ENCODE measurements around the gene SASH1.

Gene SASH1

GRCh38 chr6:148347441-148348054 lies 4.9 kb downstream of the SASH1 start:
- H2AFZ ChIP-seq (ENCODE audit: low read length), result no peak overlapping the region
- no peaks in the 10 kb centered on the region for H3K4me1 ChIP-seq (ENCODE audit: insufficient read depth, low read length, severe bottlenecking)
- no peak overlapping the region for H3K4me2 ChIP-seq (ENCODE audit: low read length)
- no peaks in the 10 kb centered on the region for H3K27me3 ChIP-seq (ENCODE audit: insufficient read depth, low read length)
- no peak overlapping the region for H3K9ac ChIP-seq (ENCODE audit: low read length)
- no peaks in the 10 kb centered on the region for H4K20me1 ChIP-seq (ENCODE audit: insufficient read depth, low read length)
- no peak for TF ChIP-seq EZH2 (IDR thresholded peaks at IDR 0.05; ENCODE audit: borderline replicate concordance, low read length)
- no peak for TF ChIP-seq CTCF (IDR thresholded peaks at IDR 0.05; ENCODE audit: low read length)
- H3F3A ChIP-seq (ENCODE audit: insufficient read depth, low read length), result no peaks in the 10 kb centered on the region
- no peaks in the 10 kb centered on the region for H3K9me3 ChIP-seq (ENCODE audit: low read length)
- H3K27ac ChIP-seq (ENCODE audit: low read depth, low read length, poor library complexity, severe bottlenecking), result no peak overlapping the region
- no peak overlapping the region for H3K4me3 ChIP-seq (ENCODE audit: low read depth, low read length, poor library complexity, severe bottlenecking)
- H3K9me2 ChIP-seq (ENCODE audit: low read depth, low read length), result no peaks in the 10 kb centered on the region
- H3K79me2 ChIP-seq (ENCODE audit: insufficient read depth, low read length), result no peaks in the 10 kb centered on the region
- H3K36me3 ChIP-seq (ENCODE audit: insufficient read depth, low read length), result no peaks in the 10 kb centered on the region

- no peaks in the 10 kb centered on the region for H3K9me3 ChIP-seq (ENCODE audit: low read length)
- H3K4me1 ChIP-seq (ENCODE audit: insufficient read depth, low read length, severe bottlenecking), result no peaks in the 10 kb centered on the region
Measured at GRCh38 chr6:148348335-148348734, 5.7 kb downstream of the SASH1 start.

GRCh38 chr6:148348778-148349177 lies 6.1 kb downstream of the SASH1 start:
- Histone ChIP-seq H3K79me2 (ENCODE audit: insufficient read depth, low read length) (no peaks in the 10 kb centered on the region), H3F3A (ENCODE audit: insufficient read depth, low read length) (no peaks in the 10 kb centered on the region), H3K4me3 (ENCODE audit: low read depth, low read length, poor library complexity, severe bottlenecking) (no peak overlapping the region), H3K4me2 (ENCODE audit: low read length) (no peak overlapping the region), H3K4me1 (ENCODE audit: insufficient read depth, low read length, severe bottlenecking) (no peaks in the 10 kb centered on the region), H3K9me2 (ENCODE audit: low read depth, low read length) (no peaks in the 10 kb centered on the region), H3K27me3 (ENCODE audit: insufficient read depth, low read length) (no peaks in the 10 kb centered on the region), H3K36me3 (ENCODE audit: insufficient read depth, low read length) (no peaks in the 10 kb centered on the region), H2AFZ (ENCODE audit: low read length) (no peak overlapping the region), H4K20me1 (ENCODE audit: insufficient read depth, low read length) (no peaks in the 10 kb centered on the region), H3K9me3 (ENCODE audit: low read length) (no peaks in the 10 kb centered on the region), H3K27ac (ENCODE audit: low read depth, low read length, poor library complexity, severe bottlenecking) (no peak overlapping the region), H3K9ac (ENCODE audit: low read length) (no peak overlapping the region)
- TF ChIP-seq CTCF (IDR thresholded peaks at IDR 0.05; ENCODE audit: low read length) (no peak), EZH2 (IDR thresholded peaks at IDR 0.05; ENCODE audit: borderline replicate concordance, low read length) (no peak)

More at GRCh38 chr6:148348335-148348734, 5.7 kb downstream of the SASH1 start:
- no peak overlapping the region for H2AFZ ChIP-seq (ENCODE audit: low read length)
- H4K20me1 ChIP-seq (ENCODE audit: insufficient read depth, low read length), result no peaks in the 10 kb centered on the region
- TF ChIP-seq CTCF (IDR thresholded peaks at IDR 0.05; ENCODE audit: low read length) (no peak), EZH2 (IDR thresholded peaks at IDR 0.05; ENCODE audit: borderline replicate concordance, low read length) (no peak)
- no peaks in the 10 kb centered on the region for H3K9me2 ChIP-seq (ENCODE audit: low read depth, low read length)
- H3F3A ChIP-seq (ENCODE audit: insufficient read depth, low read length), result no peaks in the 10 kb centered on the region
- H3K27me3 ChIP-seq (ENCODE audit: insufficient read depth, low read length), result no peaks in the 10 kb centered on the region
- H3K36me3 ChIP-seq (ENCODE audit: insufficient read depth, low read length), result no peaks in the 10 kb centered on the region
- H3K9ac ChIP-seq (ENCODE audit: low read length), result no peak overlapping the region
- no peak overlapping the region for H3K4me2 ChIP-seq (ENCODE audit: low read length)
- H3K79me2 ChIP-seq (ENCODE audit: insufficient read depth, low read length), result no peaks in the 10 kb centered on the region
- no peak overlapping the region for H3K27ac ChIP-seq (ENCODE audit: low read depth, low read length, poor library complexity, severe bottlenecking)
- H3K4me3 ChIP-seq (ENCODE audit: low read depth, low read length, poor library complexity, severe bottlenecking), result no peak overlapping the region
